GM12865 (cell line): ENCODE results near the gene ZNRF3.

Experiments used
- DNase-seq: peaks from one replicate; pipeline ENCODE4 v3.0.0; 2010; ENCODE audit warnings: low read depth
- H3K4me3 ChIP-seq: 2 replicates; pipeline ENCODE4 v1.5.1; 2011; ENCODE audit warnings: mild to moderate bottlenecking, low read depth, low read length, control low read depth
- TF ChIP-seq, protein P1 (sequence below): IDR thresholded peaks from 2 replicates; pipeline ENCODE4 v1.5.1; 2011; ENCODE audit warnings: low read length, control low read depth, low read depth, inconsistent platforms; ENCODE audit not compliant: insufficient read depth; ENCODE audit errors: missing control alignments

ZNRF3 gene

DNA sequence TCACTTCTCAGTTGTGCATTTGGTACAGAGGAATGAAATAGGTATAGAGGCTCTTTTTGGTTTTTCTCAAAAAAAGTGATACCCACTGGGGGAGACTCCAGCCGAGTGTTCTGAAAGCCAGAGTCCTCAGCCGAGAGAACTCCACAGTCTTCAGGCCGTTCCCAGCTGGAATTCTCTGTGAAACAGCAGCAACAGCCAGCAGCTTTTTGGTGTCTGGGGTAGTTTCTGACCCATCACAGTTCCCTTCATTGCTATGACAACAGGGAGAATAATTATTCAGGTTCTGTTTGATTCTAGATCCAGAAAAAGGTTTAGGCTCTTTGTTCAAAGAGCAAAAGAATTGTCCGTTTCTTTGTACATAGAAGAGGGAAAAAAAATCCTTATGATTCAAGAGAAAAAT, 93.7 kb downstream of the ZNRF3 start:
- no peak for DNase-seq
- TF ChIP-seq, protein P1, sequence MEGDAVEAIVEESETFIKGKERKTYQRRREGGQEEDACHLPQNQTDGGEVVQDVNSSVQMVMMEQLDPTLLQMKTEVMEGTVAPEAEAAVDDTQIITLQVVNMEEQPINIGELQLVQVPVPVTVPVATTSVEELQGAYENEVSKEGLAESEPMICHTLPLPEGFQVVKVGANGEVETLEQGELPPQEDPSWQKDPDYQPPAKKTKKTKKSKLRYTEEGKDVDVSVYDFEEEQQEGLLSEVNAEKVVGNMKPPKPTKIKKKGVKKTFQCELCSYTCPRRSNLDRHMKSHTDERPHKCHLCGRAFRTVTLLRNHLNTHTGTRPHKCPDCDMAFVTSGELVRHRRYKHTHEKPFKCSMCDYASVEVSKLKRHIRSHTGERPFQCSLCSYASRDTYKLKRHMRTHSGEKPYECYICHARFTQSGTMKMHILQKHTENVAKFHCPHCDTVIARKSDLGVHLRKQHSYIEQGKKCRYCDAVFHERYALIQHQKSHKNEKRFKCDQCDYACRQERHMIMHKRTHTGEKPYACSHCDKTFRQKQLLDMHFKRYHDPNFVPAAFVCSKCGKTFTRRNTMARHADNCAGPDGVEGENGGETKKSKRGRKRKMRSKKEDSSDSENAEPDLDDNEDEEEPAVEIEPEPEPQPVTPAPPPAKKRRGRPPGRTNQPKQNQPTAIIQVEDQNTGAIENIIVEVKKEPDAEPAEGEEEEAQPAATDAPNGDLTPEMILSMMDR = no peak
- H3K4me3 ChIP-seq = no peak overlapping the region

DNA sequence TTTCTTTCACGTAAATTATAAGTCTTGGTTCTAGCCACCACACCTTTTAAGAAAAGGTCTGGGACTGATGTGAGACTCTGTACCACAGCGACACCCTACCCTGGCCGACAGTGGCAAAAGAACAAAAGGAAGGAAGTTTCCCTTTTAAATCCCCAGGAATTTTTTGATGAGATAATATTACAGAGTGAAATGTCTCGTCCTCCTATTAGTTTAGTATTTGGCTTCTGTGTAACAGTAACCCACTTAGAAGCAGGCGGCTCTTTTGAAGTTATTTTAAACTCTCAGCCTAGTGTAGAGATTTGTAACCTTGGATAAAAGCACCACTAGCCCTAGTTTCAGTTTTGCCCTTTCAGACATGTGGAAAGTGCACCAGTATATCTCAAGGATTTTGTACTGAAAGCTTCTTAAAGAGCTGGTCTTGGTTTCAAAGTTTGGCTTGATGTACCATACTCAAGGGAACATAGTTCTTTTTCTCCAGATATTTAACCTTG, 94.2 kb downstream of the ZNRF3 start:
- no peak overlapping the region for H3K4me3 ChIP-seq

DNA sequence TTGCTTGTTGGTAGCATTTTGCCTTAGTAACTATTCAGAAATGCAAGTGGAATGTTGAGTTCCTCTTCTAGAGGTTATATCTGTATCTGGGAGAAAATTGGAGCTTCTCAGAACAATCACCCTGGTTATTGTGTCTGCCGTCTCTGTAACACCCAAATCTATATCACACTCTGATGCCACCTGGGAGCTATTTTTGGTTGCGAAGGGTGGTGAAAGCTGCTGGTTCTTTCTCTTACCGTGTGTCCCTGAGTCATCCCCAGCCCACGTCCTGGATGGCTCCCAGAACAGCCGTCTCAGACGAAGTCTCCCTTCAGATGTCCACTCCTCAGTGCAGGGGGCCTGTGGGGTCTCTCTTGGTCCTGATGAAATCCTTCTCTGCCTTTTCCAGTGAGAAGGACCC, 94.8 kb downstream of the ZNRF3 start:
- DNase-seq = no peak
- TF ChIP-seq, protein P1 = no peak
- no peak overlapping the region for H3K4me3 ChIP-seq

More for the DNA sequence above, 94.2 kb downstream of the ZNRF3 start:
- no peak for DNase-seq
- TF ChIP-seq, protein P1 = no peak

DNA sequence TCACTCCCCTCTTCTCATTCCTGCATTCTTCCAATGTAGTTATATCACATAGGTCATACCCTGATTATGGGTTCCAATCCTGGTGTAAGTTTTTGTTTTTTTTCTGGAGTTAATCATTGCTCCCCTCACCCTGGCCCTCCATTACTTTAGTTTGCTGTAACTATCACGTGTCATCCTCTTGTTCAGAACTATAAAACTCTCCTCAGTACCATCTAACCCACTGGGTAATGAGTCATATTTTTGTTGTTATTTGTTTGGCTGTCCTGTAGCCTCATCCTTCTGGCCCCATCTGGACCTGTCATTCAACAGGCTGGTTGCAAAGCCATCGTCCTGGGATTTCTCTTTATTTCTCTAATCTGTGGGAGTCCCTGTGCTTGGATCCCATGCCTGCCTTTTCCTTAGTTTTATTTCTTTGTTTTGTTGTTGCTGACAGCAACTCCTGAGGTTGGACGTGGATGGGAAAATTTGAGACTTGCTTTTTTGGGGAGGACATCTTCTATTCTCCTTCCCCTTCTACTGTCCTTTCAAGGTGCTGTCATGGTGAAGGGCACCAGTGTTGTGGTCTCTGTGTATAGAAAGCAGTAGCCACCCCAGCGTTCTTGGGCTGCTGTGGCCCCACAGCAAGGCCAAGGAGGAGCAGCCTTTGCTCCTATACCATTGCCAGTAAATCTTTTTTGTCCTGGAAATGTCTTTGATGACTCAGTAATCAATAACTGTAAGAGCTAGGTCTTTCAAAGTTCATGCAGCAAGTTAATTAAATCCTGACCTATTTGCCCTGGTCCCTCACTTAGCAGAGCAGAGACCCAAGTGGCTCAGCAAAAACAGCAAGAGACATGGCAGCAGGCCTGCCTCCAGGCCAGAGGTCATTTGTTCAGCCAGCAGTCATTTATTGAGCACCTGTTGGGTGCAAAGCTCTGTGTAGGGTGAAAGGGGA, 95.8 kb downstream of the ZNRF3 start:
- TF ChIP-seq, protein P1 = no peak
- no peak overlapping the region for H3K4me3 ChIP-seq
- DNase-seq = no peak

DNA sequence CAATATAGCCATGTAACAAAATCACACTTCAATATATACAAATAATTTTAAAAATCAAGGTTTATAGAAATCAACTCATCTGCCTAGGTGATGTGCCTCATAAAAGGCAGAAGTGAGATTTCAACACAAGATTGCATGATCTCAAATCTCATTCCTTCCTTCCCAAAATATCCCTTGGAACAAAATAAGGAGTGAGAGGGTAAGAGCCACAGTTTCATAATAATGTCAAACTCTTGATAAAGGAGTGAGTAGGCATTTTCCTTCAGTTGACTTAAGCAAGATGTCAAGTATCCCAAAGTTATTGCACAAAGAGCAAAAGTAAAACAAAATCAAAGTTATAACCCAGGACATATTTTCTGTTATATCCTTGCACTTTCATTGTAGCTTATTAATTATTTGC, 97.0 kb downstream of the ZNRF3 start:
- H3K4me3 ChIP-seq = no peak overlapping the region
- TF ChIP-seq, protein P1 = no peak
- no peak for DNase-seq

DNA sequence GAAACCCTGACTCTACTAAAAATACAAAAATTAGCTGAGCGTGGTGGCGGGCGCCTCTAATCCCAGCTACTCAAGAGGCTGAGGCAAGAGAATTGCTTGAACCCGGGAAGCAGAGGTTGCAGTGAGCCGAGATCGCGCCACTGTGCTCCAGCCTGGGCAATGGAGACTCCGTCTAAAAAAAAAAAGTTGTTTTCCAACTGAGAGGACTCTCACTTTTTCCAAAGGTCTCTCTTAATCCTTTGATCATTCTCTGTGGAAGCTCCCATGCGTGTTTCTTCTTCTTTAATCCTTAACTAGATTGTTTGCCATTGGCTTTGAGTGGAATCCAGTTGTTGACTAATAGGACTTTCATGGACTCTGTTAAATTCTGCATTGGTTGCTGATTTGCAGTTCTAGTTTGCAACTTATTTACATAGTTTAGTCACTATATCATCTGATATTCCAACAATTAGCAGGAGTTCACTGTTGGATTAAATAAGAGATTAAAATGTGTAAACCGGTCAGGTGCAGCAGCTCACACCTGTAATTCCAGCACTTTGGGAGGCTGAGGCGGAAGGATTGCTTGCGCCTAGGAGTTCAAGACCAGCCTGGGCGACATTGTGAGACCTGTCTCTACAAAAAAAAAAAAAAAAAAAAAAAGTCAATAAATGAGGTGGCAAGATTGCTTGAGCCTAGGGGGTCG, 98.6 kb downstream of the ZNRF3 start:
- H3K4me3 ChIP-seq = no peak overlapping the region
- TF ChIP-seq, protein P1 = no peak
- no peak for DNase-seq
